HPDE6-E6E7 (cell line): Measurements from ENCODE around the gene LDHAL6B.

Experiments used
- DNase-seq: peaks from one replicate; pipeline ENCODE4 v3.0.0; 2011; ENCODE audit warnings: missing footprints; ENCODE audit errors: extremely low spot score

LDHAL6B gene

GRCh38 chr15:59251001-59251845 lies 44.6 kb downstream of the LDHAL6B start:
- DNase-seq: no peak

GRCh38 chr15:59252137-59252536 lies 45.5 kb downstream of the LDHAL6B start:
- no peak for DNase-seq

GRCh38 chr15:59255680-59256336 lies 49.2 kb downstream of the LDHAL6B start:
- no peak for DNase-seq

DNA sequence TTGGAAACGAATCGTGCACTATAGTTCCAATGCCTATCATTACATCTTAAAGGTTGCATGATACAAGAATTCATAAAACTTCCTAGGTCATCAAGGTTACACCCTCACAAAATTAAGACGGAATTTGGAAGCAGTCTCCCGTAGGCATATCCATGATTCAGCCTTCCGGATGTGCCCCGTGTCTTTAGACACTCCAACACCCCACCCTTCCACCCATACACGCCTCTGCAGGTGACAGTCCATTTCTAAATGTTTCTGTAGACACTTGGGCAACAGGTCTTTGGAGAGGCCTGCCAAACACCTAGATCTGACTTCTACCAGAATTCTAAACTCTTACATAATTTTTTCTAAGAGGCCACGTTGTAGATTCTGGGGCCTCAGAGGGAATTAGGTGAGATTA lies 49.8 kb downstream of the LDHAL6B start:
- DNase-seq: no peak

DNA sequence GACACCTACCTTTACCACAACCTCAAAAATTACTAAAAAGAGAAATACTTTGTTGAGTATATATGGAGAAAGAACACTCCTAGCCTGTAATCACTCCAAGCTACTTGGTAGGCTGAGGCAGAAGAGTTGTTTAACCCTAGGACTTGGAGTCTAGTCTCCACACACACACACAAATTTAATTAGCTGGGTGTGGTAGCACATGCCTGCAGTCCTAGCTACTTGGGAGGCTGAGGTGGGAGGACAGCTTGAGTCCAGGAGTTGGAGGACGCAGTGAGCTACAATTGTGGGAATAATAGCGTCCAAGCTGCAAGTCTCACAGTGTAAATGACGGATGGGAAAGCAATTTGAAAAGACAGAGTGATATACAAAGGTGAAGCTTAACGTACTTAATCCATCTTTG lies 50.5 kb downstream of the LDHAL6B start:
- DNase-seq: no peak
